Right kidney (tissue), 1 donor: ENCODE results near the gene AKT1S1.

ENCODE experiments used
- DNase-seq: peaks from one replicate; pipeline ENCODE4 v3.0.0-alpha.2; 2016

The AKT1S1 gene

DNA sequence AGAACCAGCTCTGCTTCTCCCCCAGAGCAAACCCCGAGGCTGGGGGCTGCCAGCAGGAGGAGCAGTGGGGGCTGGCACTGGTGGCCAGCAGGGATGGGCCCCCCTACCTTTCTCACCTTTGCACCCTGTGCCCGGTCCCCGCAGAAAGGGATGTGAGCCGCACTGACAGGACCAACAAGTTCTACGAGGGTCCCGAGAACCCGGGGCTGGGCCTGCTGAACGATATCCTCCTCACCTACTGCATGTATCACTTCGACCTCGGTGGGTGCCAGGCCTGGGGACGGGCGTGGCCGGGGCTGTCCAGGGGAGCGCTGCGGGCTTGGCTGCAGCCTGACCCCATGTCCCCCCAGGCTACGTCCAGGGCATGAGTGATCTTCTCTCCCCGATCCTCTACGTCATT is 7.0 kb upstream of the AKT1S1 start:
- DNase-seq = no peak

GRCh38 chr19:49883094-49883493 is 5.9 kb upstream of the AKT1S1 start:
- DNase-seq = no peak

DNA sequence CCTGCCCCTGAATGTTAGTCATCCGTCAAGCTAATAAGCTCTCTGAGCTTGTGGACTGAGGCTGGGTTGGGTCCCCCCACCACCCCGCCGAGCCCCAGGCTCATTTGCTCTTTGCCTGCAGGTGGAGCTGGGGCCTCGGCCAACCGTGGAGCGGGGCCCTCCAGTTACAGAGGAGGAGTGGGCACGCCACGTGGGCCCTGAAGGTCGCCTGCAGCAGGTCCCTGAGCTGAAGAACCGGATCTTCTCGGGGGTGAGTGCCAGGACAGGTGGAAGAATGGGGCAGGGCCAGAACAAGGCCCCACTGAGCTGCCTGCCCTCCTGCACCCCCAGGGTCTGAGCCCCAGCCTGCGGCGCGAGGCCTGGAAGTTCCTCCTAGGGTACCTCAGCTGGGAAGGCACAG is 5.5 kb upstream of the AKT1S1 start:
- DNase-seq = no peak

- DNase-seq = no peak
These were observed 4.7 kb upstream of the AKT1S1 start for GRCh38 chr19:49881672-49882394.

- no peak for DNase-seq
These were observed 4.0 kb upstream of the AKT1S1 start for GRCh38 chr19:49881186-49881585.

DNA sequence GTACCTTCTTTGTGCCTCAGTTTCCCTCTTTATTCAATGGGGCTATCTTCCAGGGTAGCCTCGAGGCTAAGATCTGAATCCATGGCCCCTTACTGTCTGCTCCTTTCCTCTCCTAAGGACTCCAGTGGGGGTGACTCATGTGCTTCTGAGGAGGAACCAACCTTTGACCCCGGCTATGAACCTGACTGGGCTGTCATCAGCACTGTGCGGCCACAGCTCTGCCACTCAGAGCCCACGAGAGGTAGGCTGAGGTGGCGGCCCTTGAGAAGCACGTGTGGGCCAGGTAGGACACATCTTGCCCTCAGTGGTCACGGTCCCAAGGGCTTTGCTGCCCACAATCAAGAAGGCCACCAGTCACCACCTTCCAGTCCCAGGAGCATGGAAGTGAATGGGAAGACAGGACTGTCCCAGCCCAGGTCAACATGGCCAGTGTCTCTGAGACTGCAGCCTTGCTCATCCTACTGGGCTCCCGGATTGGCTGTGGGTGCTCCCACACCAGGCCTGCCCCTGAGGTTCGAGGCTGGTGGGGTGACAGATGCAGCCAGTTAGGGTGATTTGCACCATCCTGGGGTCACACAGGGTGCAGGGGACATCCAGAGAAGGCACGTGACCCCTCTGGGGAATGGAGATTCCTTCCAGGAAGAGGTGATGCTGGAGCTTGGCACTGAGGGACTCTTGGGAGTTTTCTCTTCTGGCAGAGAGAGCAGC is 3.2 kb upstream of the AKT1S1 start:
- DNase-seq = no peak

DNA sequence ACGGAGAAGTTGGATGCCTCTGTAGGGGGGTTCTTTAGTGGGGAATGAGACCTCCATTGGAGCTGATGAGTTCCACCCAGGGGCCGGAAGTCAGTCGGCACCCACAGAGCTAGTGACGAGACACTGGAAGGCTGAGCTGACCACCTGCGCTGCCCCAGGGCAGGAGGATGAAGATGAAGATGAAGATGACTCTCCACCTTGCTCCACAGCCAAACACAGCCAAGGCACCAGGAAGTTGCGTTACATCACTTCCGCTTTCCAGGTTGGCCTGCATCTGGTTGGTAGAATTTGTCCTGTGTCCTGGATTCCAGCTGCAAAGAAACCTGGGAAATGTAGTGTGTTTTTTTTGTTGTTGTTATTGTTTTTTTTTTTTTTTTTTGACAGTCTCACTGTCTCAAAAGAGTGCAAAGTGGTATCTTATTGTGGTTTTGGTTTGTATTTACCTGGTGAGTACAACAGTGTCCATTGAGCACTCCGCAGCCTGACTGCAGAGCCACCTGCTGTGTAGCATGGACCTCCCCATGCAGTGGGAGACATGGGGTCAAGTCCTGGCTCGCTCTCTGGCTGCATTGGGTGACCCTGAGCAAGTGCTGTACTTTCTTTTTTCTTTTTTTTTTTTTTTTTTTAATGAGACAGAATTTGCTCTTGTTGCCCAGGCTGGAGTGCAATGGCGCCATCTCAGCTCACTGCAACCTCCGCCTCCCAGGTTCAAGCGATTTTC is 2.2 kb upstream of the AKT1S1 start:
- DNase-seq = no peak

- no peak for DNase-seq
These were observed 1.6 kb upstream of the AKT1S1 start for GRCh38 chr19:49878744-49879070.

- DNase-seq = no peak
These were observed 956 bp upstream of the AKT1S1 start for GRCh38 chr19:49877879-49878743.

DNA sequence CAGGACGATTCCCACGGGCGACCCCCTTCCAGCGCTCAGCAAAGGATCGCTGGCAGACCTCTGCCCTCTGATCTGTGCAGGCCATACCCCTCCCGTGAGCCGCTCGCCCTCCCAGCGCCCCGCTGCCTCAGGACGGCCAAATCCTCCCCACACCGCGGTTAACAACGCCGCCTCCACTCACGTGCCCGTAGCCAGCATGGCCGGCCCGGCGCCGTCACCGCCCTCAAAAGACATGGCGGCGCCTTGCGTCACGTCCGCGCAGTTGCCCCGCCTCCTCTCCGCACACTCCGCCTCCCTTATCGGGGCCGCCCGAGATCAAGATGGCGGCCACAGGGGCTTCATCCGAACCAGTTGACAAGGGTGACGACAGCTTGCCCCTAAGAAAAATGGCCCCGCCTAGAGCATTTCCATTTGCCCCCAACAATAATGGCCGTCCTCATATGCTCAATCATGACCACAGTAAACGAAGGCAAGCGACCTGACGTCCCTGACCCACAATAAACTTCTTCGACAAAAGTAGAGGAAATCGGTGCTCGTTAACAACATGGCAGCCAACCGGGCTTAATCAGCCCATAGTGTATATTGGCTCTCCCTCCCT is 634 bp downstream of the AKT1S1 start:
- no peak for DNase-seq

GRCh38 chr19:49875857-49876421 is 1.2 kb downstream of the AKT1S1 start:
- peak; percentile 78 for DNase-seq

- DNase-seq = no peak
These were observed 2.0 kb downstream of the AKT1S1 start for GRCh38 chr19:49875177-49875576.

- DNase-seq = no peak
These were observed 2.5 kb downstream of the AKT1S1 start for GRCh38 chr19:49874503-49875157.

GRCh38 chr19:49873834-49874233 is 3.3 kb downstream of the AKT1S1 start:
- DNase-seq = no peak

GRCh38 chr19:49873129-49873521 is 4.0 kb downstream of the AKT1S1 start:
- no peak for DNase-seq

DNA sequence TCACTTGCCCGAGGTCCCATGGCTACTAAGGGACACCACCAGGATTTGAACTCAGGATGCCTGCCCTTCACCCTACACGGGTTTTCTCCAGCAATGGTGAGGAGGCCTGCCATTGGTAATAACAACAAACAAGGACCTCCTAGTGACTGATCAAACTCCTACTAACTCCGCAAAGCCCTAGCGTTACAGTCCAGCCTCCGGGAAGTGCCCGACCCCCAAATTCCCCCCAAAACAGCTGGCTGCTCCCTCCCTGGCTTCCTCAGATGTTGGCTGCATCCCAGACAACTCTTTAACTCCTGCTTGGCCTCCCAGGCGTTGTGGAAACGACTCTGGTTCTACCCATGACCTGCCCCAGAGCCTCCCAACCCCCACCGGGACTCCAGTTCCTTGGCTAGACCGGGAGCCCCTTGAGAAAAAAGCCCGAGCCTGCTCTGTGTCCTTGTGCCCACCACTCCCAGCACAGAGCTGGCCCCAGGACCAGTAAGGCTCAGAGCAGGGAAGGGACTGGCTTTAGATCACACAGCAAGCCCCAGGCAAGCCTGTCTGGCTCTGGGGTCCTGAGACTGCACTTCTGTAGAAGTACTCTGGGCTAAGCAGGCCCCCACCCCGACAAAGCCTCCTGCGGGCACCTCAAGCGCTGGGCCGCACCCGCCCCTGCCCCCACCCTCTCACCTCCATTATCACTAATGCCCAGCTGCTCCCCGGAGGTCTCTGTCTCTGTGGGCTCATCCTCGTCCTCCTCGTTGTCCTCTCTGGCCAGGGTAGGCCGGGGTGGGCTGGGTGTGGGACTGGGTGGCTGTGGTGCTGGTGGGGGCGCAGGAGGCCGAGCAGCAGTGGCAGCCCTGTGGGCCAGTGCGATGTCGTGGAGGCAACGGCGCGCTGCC is 4.7 kb downstream of the AKT1S1 start:
- DNase-seq = no peak

DNA sequence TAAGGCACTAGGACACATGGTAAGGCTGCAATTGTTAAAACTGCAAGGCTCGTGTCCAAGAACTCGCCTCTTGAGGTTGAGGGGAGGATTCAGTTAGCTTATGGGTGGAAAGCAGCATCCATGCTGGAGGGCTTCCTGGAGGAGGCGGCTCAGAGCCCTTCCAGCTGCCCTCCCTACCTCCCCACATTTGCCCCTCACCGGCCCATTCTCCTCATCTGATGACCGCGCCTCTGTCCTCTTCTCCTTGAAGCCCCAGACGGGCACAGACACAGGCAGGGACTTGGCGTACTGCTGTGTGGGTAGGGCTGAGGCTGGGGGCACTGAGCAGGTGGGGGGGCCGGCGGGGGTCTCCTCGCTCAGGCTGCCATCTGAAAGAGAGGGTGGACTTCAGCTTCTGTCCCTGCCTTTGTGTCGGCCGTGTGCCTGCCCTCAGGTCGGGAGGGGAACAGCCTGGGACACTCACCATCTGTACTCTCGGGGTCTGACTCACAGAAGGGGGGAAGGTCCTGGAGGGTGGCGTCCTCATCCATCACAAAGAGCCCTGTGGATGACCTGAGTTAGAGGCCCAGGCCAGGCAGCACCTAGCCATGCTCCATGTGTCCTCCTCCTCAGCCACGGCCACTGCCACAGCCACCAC is 5.7 kb downstream of the AKT1S1 start:
- no peak for DNase-seq

GRCh38 chr19:49870309-49870901 is 6.8 kb downstream of the AKT1S1 start:
- no peak for DNase-seq
